Measurements from ENCODE around the gene PPT1. TPM values are rescaled to one million over a fixed set of nuclear protein-coding genes. Genes with fewer than 3 reads are reported as not detected.

PPT1 gene
- total RNA-seq, 1 donor from 2014 or later = 41.0 TPM

DNA sequence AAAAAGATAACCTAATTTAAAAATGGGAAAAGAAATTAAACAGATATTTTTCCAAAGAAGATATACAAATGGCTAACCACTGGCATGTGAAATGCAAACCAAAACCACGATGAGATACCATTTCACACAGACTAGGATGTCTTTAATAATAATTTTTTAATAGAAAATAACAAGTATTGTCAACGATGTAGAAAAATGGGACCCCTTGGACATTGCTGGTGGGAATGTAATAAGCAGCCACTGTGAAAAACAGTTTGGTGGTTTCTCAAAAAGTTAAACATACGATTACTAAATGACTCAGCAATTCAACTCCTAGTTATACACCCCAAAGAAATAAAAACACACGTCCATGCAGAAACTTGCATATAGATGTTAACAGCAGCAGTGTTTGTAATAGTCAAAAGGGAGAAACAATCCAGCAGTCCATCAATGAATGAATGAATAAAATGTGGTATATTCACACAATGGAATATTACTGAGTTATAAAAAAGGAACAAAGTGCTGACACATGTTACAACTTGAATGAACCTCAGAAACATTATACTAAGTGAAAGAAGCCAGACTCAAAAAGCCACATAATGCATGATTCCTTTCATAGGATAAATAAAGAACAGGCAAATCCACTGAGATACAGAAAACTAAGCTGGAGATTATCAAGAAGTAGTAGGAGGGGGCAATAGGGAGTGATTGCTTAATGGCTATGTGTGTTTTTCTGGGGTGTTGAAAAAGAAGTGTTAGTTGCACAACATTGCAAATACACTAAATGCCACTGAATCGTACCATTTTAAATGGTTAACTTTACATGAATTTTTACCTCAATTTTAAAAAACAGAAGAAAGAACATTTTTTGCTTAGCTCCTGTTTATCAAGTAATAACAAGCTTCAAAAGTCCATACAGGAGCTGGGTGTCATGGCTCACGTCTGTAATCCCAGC, 4.1 kb downstream of the PPT1 start:
- no peak for DNase-seq

DNA sequence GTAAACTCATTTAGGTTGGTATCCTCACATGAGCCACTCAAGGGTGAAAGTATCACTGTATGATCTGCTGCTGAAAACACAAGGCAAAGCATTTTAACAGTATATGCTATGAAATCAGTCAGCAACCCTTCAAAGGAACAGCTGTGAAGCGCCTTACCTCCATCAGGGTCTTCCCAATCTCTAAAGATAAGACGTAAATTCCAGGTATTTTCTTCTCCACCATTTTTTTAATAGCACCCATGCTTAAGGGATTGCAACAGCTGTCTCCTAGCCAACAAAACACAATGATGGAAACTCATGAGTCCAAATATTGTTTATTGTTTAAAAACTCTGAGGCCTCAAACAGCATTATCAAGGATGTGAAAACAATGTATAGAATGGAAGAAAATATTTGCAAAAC, 4.8 kb downstream of the PPT1 start:
- DNase-seq = no peak

DNA sequence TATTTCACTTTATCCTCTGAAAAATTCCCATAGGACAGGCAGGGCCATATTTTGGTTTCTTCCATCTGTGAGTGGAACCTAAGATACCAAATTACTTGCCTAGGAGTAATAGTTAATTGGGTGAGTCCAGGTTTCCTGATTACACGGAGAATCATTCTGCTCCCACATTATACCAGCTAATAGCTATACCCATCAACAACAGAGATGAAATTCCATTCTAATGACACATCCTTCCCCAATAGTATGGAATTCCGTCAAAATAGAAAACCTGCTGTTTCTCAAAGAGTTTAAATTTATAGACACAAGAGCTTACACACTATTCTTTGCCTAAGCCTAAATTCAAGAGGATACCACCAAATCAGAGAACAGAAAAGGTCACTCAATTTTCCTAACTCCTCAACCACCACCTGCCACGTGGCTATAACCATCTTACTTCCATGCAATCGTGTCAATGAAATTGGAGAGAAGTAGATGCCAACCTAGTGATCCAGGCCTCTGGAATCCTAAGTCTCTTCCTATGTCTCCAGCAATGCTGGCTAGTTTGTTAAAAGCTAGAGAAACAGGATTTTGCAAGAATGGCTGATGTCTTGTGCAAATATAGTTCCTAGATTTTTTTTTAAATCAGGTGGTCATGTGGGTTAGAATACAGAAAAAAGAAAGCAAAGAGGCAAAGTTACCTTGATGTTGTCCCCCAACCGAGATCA, 6.2 kb downstream of the PPT1 start:
- no peak for DNase-seq

- DNase-seq = peak; percentile 43
These were observed 12.3 kb downstream of the PPT1 start for GRCh38 chr1:40084750-40085149.

- DNase-seq = no peak
These were observed 15.2 kb downstream of the PPT1 start for GRCh38 chr1:40081871-40082270.

DNA sequence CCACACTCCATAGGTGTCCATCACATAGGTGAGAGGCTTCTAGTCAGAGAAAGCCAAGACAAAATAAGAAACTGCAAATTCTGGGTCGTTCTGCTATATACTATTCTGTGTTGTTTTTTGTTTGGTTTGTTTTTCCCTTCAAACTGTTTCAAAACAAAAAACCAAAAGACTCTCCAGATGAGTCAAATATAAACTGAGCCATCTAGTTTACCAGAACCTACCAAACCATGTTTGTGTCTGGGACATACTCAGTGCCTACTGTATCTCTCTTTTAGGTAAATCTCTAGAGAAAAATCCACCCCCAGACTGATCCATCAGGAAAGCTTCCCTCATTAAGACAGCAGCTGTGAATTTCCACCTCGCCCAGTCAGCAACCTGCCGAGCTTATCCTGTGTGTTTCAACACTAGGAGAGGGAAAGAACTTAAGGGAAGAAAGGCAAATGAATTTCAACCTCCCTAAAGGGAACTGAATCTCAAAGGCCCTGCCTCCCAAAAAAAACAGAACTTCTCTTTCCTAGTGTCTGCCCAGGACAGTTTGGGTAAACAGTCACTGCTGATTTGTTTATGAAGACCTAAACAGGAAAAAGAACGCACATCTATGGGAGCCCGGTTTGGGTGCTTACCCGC, 17.2 kb downstream of the PPT1 start:
- DNase-seq = no peak

DNA sequence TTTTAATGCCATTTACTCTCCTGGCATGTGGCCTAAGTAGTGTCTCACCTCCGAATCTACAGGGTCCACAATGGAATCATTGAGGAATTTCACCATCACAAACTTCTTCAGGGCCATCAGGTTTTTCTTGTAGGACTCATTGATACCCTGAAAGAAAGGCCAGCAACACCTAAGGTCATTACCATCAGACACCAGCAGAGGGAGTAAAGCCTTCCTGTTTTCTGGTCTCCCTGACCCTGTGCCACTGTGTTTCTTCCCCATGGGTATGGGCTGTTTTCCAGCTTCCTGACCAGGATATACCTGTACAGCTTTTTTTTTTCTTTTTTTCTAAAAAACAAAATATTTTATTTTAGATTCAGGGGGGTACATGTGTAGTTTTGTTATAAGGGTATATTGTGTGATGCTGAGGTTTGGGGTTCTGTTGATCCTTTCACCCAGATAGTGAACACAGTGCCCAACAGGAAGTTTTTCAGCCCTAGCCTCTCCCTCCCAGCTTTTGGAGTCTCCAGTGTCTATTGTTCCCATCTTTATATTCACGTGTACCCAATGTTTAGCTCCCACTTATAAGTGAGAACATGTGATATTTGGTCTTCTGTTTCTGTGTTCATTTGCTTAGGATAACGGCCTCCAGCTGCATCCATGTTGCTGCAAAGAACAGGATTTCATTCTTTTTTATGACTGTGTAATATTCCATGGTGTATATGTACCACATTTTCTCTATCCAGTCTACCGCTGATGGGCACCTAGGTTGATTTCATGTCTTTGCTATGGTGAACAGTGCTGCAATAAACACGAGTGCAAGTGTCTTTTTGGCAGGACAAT, 18.3 kb downstream of the PPT1 start:
- no peak for DNase-seq

- DNase-seq = no peak
These were observed 20.1 kb downstream of the PPT1 start for GRCh38 chr1:40076895-40077312.

GRCh38 chr1:40075266-40075665, 21.8 kb downstream of the PPT1 start:
- no peak for DNase-seq

- DNase-seq = no peak
These were observed 24.0 kb downstream of the PPT1 start for GRCh38 chr1:40073062-40073461.

GRCh38 chr1:40072142-40072541, 24.9 kb downstream of the PPT1 start:
- DNase-seq = no peak

GRCh38 chr1:40067851-40068250, 29.2 kb downstream of the PPT1 start:
- DNase-seq = no peak

GRCh38 chr1:40067023-40067422, 30.0 kb downstream of the PPT1 start:
- no peak for DNase-seq

DNA sequence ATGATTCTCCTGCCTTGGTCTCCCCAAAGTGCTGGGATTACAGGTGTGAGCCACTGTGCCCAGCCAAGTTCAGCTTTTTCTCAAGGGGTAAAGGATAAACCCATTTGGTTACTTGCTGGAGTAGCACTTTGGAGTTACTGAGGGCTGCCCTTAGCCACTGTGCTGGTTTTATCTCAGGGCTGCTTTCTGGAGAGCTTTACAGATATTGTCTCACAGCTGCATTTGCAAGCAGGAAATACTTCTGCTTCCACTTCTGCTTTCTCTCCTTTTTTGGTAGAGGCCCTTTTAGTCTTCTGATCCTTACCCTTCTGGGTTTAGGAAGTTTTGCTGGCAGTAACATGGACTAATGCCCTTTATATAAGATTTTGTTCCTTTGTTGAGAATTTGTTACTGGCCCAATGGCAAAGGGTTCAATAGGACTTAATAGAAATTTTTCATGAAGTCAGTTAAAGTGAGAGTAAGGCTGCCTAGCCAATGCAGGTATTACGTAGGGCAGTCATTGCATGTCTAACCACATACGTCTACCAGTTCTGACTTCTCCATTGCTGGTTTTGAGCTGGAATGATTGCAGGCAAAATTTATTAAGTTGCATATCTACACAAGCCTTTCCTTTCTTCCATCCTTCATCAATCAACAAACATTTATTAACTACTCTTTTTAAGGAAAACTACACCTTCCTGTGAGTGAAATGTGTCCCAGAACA, 32.1 kb downstream of the PPT1 start:
- DNase-seq = no peak

GRCh38 chr1:40059960-40060750, 36.9 kb downstream of the PPT1 start:
- no peak for DNase-seq

GRCh38 chr1:40059338-40059959, 37.6 kb downstream of the PPT1 start:
- no peak for DNase-seq

DNA sequence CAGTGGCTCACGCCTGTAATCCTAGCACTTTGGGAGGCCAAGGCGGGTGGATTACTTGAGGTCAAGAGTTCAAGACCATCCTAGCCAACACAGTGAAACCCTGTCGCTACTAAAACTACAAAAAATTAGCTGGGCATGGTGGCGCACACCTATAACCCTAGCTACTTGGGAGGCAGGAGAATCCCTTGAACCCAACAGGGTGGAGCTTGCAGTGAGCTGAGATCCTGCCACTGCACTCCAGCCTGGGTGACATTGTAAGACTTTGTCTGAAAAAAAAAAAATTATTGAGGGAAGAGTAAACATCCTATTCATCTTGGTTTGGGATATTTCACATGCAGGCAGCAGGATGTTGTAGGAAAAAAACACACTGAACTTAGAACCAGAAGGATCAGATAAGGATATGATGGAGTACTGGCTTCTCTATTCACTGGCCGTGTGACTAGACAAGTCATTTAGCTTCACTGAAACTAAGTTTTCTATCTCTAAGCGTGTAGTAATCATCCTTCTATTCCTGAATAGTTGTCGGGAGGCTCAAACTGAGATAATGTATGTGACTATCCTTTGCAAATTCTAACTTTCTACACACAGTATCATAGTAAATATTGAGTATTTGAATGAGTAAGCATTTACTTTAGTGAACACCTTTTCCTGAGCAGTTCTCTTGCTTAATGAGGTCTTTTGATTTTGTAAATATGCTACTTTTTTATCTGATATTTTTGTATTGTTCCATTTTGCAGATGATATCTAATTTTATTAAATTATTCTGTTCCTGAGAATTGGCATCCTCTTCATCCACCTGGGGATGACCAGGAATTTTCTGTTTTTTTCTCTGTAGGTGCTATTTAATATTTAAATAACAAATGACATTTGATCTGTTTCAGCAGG, 38.4 kb downstream of the PPT1 start:
- DNase-seq = no peak

DNA sequence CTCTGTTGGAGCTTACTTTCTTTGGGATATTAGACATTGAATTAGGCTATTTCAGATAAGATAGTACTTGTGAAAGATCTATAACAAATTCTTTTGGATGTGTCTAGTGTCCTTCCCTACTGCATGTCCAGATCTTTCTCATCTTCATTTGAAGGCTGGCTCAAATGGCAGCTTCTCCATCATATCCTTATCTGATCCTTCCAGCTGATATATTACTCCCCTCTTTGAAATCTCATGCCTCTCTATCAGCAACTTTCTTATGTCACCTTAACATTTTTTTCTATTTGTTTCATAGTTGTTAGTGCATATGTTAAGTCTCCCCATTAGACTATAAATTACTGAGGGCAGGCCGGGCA, 39.0 kb downstream of the PPT1 start:
- DNase-seq = no peak

DNA sequence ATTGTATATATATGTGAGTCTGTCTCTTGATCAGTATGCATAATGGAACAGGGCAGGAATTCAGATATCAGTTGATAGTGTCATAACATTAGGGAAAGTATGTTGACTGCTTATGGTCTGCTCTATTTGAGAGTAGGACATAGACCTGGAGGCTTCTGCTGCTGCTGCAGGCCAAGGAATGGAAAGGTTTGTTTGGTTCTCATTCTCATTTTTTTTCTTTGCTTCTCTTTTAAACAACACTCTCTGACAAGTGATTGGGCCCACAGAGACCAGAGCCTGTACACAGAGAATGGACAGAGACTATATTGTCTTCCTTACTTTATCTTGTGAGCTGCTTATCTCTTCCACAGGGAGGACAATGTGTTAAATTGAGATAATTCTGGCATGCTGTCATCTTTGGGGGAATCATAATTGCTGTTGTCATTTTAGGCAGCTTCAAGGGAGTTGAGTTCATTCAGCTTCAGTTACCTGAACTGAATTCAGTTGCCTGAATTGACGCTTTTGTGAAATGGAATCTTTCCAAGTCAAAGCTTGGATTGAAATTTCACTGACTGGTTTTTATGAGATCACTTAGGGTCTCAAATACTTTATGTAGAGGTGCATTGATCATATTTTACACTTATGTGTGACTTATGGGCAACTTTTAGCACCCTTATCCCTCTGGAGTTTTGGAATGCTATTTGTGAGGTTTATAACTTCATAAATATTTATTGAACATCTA, 39.6 kb downstream of the PPT1 start:
- no peak for DNase-seq

Data from occipital lobe (tissue), 2 donors.